ENCODE measurements around the gene KDM4C.

Gene KDM4C

GRCh38 chr9:7145361-7146069 lies 387.7 kb downstream of the KDM4C start:
- Histone ChIP-seq H3K36me3 (ENCODE audit: low read length) (no peaks in the 10 kb centered on the region), H4K20me1 (ENCODE audit: low read depth, low read length) (no peaks in the 10 kb centered on the region), H3K9me2 (replicated peaks; ENCODE audit: insufficient read depth, low read length) (no peaks in the 10 kb centered on the region), H3K4me2 (ENCODE audit: low read depth, low read length, poor library complexity, severe bottlenecking) (no peak overlapping the region), H3K27me3 (ENCODE audit: low read length) (no peaks in the 10 kb centered on the region), H2AFZ (ENCODE audit: low read depth, low read length, severe bottlenecking) (no peak overlapping the region), H3K27ac (ENCODE audit: low read depth, low read length) (no peak overlapping the region), H3F3A (ENCODE audit: insufficient read depth) (no peaks in the 10 kb centered on the region), H3K9me3 (ENCODE audit: insufficient read depth, low read length) (no peaks in the 10 kb centered on the region), H3K79me2 (ENCODE audit: insufficient read depth, low read length) (no peaks in the 10 kb centered on the region), H3K4me3 (ENCODE audit: insufficient read depth, low read length, poor library complexity, severe bottlenecking) (no peak overlapping the region), H3K9ac (ENCODE audit: low read length) (no peak overlapping the region)
- no peak for TF ChIP-seq CTCF (IDR thresholded peaks at IDR 0.05; ENCODE audit: insufficient read depth, low read length, poor library complexity, severe bottlenecking)
- TF ChIP-seq EZH2phosphoT487 (conservative IDR thresholded peaks at IDR 0.05; ENCODE audit: low read length): no peak

GRCh38 chr9:7146582-7146981 lies 388.8 kb downstream of the KDM4C start:
- no peaks in the 10 kb centered on the region for H3K79me2 ChIP-seq (ENCODE audit: insufficient read depth, low read length)
- no peaks in the 10 kb centered on the region for H3K9me3 ChIP-seq (ENCODE audit: insufficient read depth, low read length)
- H2AFZ ChIP-seq (ENCODE audit: low read depth, low read length, severe bottlenecking): no peak overlapping the region
- H3K4me2 ChIP-seq (ENCODE audit: low read depth, low read length, poor library complexity, severe bottlenecking): no peak overlapping the region
- H3K4me3 ChIP-seq (ENCODE audit: insufficient read depth, low read length, poor library complexity, severe bottlenecking): no peak overlapping the region
- no peaks in the 10 kb centered on the region for H3K9me2 ChIP-seq (replicated peaks; ENCODE audit: insufficient read depth, low read length)
- TF ChIP-seq EZH2phosphoT487 (conservative IDR thresholded peaks at IDR 0.05; ENCODE audit: low read length): no peak
- no peak for TF ChIP-seq CTCF (IDR thresholded peaks at IDR 0.05; ENCODE audit: insufficient read depth, low read length, poor library complexity, severe bottlenecking)
- H4K20me1 ChIP-seq (ENCODE audit: low read depth, low read length): no peaks in the 10 kb centered on the region
- H3K27me3 ChIP-seq (ENCODE audit: low read length): no peaks in the 10 kb centered on the region
- no peaks in the 10 kb centered on the region for H3K36me3 ChIP-seq (ENCODE audit: low read length)
- no peak overlapping the region for H3K27ac ChIP-seq (ENCODE audit: low read depth, low read length)
- H3F3A ChIP-seq (ENCODE audit: insufficient read depth): no peaks in the 10 kb centered on the region
- H3K9ac ChIP-seq (ENCODE audit: low read length): no peak overlapping the region

- Histone ChIP-seq H2AFZ (ENCODE audit: low read depth, low read length, severe bottlenecking) (no peak overlapping the region), H3K4me3 (ENCODE audit: insufficient read depth, low read length, poor library complexity, severe bottlenecking) (no peak overlapping the region), H3K9me3 (ENCODE audit: insufficient read depth, low read length) (no peaks in the 10 kb centered on the region), H3K27ac (ENCODE audit: low read depth, low read length) (no peak overlapping the region), H3K4me2 (ENCODE audit: low read depth, low read length, poor library complexity, severe bottlenecking) (no peak overlapping the region), H3K27me3 (ENCODE audit: low read length) (no peaks in the 10 kb centered on the region), H4K20me1 (ENCODE audit: low read depth, low read length) (no peaks in the 10 kb centered on the region), H3K9ac (ENCODE audit: low read length) (no peak overlapping the region), H3F3A (ENCODE audit: insufficient read depth) (no peaks in the 10 kb centered on the region), H3K36me3 (ENCODE audit: low read length) (no peaks in the 10 kb centered on the region), H3K9me2 (replicated peaks; ENCODE audit: insufficient read depth, low read length) (no peaks in the 10 kb centered on the region), H3K79me2 (ENCODE audit: insufficient read depth, low read length) (no peaks in the 10 kb centered on the region)
- no peak for TF ChIP-seq EZH2phosphoT487 (conservative IDR thresholded peaks at IDR 0.05; ENCODE audit: low read length)
- no peak for TF ChIP-seq CTCF (IDR thresholded peaks at IDR 0.05; ENCODE audit: insufficient read depth, low read length, poor library complexity, severe bottlenecking)
Measured at GRCh38 chr9:7147121-7148090, 389.6 kb downstream of the KDM4C start.

All from SU-DHL-6 (cell line).